Peyer's patch (tissue), 4 donors: ENCODE results near the gene MRPS35. TPM values are rescaled to one million over a fixed set of nuclear protein-coding genes. Genes with fewer than 3 reads are reported as not detected.

Experiments
- DNase-seq, 3 donors: peaks; one replicate each; pipeline ENCODE4 v3.0.0-alpha.2; 2017 to 2019
- H3K27ac ChIP-seq, 4 donors: fragments of 200-600 bp; sonication (generic); one replicate each; pipeline ENCODE4 v1.5.1; 2016 to 2019
- H3K27me3 ChIP-seq, 2 donors: fragments of 200-600 bp; sonication (generic); one replicate each; pipeline ENCODE4 v1.5.1; 2019
- H3K36me3 ChIP-seq, 3 donors: fragments of 200-600 bp; sonication (generic); one replicate each; pipeline ENCODE4 v1.5.1; 2016 to 2019
- H3K4me1 ChIP-seq, 4 donors: fragments of 200-600 bp; sonication (generic); one replicate each; pipeline ENCODE4 v1.5.1; 2016 to 2019
- H3K4me3 ChIP-seq, 4 donors: fragments of 200-600 bp; sonication (generic); 1 replicate in 3 of 4; 2 replicates in 1 of 4; pipeline ENCODE4 v1.5.1; 2016 to 2019; ENCODE audit warnings: mild to moderate bottlenecking in 1 of 4
- H3K9me3 ChIP-seq, 4 donors: fragments of 200-600 bp; sonication (generic); one replicate each; pipeline ENCODE4 v1.5.1; 2016 to 2019; ENCODE audit warnings: mild to moderate bottlenecking in 1 of 4
- POLR2A ChIP-seq, 2 donors: fragments of 450-650 bp; IDR thresholded peaks; one replicate each; pipeline ENCODE4 v1.5.1; 2017; ENCODE audit warnings: antibody characterized with exemption in 2 of 2, mild to moderate bottlenecking in 2 of 2, moderate library complexity in 2 of 2
- total RNA-seq, 4 donors: library from RNA; depleted of rRNA; stranded (reverse); fragments of >200 nt; gene quantifications; one replicate each; pipeline ENCODE4 v1.1.0, GENCODE V29; 2016
- TF ChIP-seq, protein P1 (sequence below), 6 experiments: fragments of 450-650 bp in 4 of 6; fragments of 200-600 bp in 2 of 6; sonication (generic) in 1 of 6; IDR thresholded peaks; one replicate each; pipeline ENCODE4 v1.5.1; 2017 to 2019; ENCODE audit warnings: antibody characterized with exemption in 6 of 6, mild to moderate bottlenecking in 3 of 6, moderate library complexity in 1 of 6

The MRPS35 gene
- total RNA-seq, 4 donors from 2014 or later = 39.8 to 55.3 (median 50.4) TPM

DNA sequence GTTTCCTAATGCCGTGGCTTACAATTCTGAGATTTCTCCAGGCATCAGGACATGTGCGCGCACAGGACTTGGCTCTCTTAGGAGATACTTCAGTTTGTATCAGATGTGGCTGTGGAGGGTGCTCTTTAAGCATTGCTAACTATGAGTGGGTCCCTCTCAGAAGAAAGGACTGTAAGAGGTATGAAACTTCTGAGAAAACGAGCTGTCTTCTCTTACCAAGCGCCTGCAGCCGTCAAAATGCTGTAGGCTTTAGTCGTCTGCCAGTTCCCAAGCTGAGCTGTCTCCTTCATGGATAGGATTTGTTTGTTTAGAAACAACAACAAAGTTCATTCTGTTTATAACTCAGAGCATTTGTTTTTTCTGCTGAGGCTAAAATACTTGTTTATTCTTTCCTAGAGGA lies 85.5 kb downstream of the MRPS35 start:
- peaks cover 0 to 57% (median 0%) of the 10 kb centered on the region in 3 donors for H3K36me3 ChIP-seq

DNA sequence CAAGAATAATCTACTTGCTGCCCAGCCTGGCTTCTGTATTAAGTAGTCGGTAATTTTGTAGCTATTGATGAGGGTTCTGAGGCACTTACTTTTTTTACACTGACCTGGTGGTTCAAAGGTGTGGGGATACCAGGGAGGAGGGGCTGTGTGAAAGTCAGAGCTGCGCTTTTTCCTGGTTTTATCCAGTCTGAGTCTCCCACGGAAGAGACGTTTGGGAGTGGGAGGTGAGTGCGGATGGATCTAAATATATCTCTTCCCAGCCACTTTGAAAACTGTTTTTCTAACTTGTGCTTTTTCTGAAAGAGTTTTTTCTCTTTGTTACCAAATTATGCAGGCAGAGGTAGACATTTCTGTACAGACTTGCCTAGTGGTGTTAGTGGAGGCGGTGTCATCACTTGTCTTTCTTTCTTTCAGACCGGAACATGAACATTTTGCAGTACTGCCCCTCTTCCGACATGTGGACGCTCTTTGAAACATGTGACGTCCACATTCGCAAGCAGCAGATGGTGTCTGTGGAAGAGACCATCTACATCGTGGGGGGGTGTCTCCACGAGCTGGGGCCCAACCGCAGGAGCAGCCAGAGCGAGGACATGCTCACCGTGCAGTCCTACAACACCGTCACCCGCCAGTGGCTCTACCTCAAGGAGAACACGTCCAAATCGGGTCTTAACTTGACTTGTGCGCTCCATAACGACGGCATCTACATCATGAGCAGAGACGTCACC lies 86.8 kb downstream of the MRPS35 start:
- DNase-seq = no peak
- no peaks in the 10 kb centered on the region for H3K4me1 ChIP-seq
- no peak overlapping the region for H3K27ac ChIP-seq
- TF ChIP-seq, protein P1, sequence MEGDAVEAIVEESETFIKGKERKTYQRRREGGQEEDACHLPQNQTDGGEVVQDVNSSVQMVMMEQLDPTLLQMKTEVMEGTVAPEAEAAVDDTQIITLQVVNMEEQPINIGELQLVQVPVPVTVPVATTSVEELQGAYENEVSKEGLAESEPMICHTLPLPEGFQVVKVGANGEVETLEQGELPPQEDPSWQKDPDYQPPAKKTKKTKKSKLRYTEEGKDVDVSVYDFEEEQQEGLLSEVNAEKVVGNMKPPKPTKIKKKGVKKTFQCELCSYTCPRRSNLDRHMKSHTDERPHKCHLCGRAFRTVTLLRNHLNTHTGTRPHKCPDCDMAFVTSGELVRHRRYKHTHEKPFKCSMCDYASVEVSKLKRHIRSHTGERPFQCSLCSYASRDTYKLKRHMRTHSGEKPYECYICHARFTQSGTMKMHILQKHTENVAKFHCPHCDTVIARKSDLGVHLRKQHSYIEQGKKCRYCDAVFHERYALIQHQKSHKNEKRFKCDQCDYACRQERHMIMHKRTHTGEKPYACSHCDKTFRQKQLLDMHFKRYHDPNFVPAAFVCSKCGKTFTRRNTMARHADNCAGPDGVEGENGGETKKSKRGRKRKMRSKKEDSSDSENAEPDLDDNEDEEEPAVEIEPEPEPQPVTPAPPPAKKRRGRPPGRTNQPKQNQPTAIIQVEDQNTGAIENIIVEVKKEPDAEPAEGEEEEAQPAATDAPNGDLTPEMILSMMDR (IDR thresholded peaks at IDR 0.05) = no peak
- TF ChIP-seq POLR2A (IDR thresholded peaks at IDR 0.05) = no peak
- no peaks in the 10 kb centered on the region for H3K27me3 ChIP-seq
- H3K36me3 ChIP-seq = peaks cover 0 to 45% (median 0%) of the 10 kb centered on the region in 3 donors
- H3K4me3 ChIP-seq = no peak overlapping the region
- no peaks in the 10 kb centered on the region for H3K9me3 ChIP-seq

More for the DNA sequence above, 85.5 kb downstream of the MRPS35 start:
- Histone ChIP-seq H3K27ac (no peak overlapping the region), H3K27me3 (no peaks in the 10 kb centered on the region), H3K4me1 (no peaks in the 10 kb centered on the region), H3K9me3 (no peaks in the 10 kb centered on the region), H3K4me3 (no peak overlapping the region)
- TF ChIP-seq, protein P1 (IDR thresholded peaks at IDR 0.05) = no peak
- no peak for TF ChIP-seq POLR2A (IDR thresholded peaks at IDR 0.05)
- no peak for DNase-seq

GRCh38 chr12:27800819-27801218 lies 90.2 kb downstream of the MRPS35 start:
- H3K4me1 ChIP-seq = no peaks in the 10 kb centered on the region
- no peak overlapping the region for H3K27ac ChIP-seq
- TF ChIP-seq, protein P1 (IDR thresholded peaks at IDR 0.05) = no peak
- no peak for TF ChIP-seq POLR2A (IDR thresholded peaks at IDR 0.05)
- H3K27me3 ChIP-seq = no peaks in the 10 kb centered on the region
- H3K9me3 ChIP-seq = no peaks in the 10 kb centered on the region
- DNase-seq = no peak
- H3K36me3 ChIP-seq = peaks cover 0 to 24% (median 0%) of the 10 kb centered on the region in 3 donors
- H3K4me3 ChIP-seq = no peak overlapping the region

GRCh38 chr12:27801630-27802029 lies 91.0 kb downstream of the MRPS35 start:
- Histone ChIP-seq H3K9me3 (no peaks in the 10 kb centered on the region), H3K27ac (no peak overlapping the region), H3K36me3 (peaks cover 0 to 24% (median 0%) of the 10 kb centered on the region in 3 donors), H3K4me1 (no peaks in the 10 kb centered on the region), H3K4me3 (no peak overlapping the region), H3K27me3 (no peaks in the 10 kb centered on the region)
- TF ChIP-seq, protein P1 (IDR thresholded peaks at IDR 0.05) = no peak
- no peak for TF ChIP-seq POLR2A (IDR thresholded peaks at IDR 0.05)
- no peak for DNase-seq

GRCh38 chr12:27802511-27802910 lies 91.9 kb downstream of the MRPS35 start:
- Histone ChIP-seq H3K27me3 (no peaks in the 10 kb centered on the region), H3K27ac (no peak overlapping the region), H3K4me3 (no peak overlapping the region), H3K36me3 (peaks cover 0 to 18% (median 0%) of the 10 kb centered on the region in 3 donors), H3K9me3 (no peaks in the 10 kb centered on the region), H3K4me1 (no peaks in the 10 kb centered on the region)
- DNase-seq = no peak
- no peak for TF ChIP-seq POLR2A (IDR thresholded peaks at IDR 0.05)
- TF ChIP-seq, protein P1 (IDR thresholded peaks at IDR 0.05) = no peak
